Activated naive CD4-positive, alpha-beta T cell treated with anti-CD3 and anti-CD28 coated beads, Interleukin-2, amount 50 U/mL, for 72 hours (primary cell): ENCODE data around the gene KIAA0825. TPM values are rescaled to one million over a fixed set of nuclear protein-coding genes. Genes with fewer than 3 reads are reported as not detected.
A peak's percentile ranks its signal among the peaks of the same experiment; 100 is the strongest.

Experiments
- ATAC-seq, 2 donors: fragments of 150-1000 bp; cut with Tn5 transposase; 2 replicates each; pipeline ENCODE4 v1.10.0; 2021; ENCODE audit warnings: mild to moderate bottlenecking in 2 of 2, moderate library complexity in 2 of 2
- DNase-seq, 2 donors: peaks; one replicate each; pipeline ENCODE4 v3.0.0; 2021 to 2022; ENCODE audit warnings: low spot score in 2 of 2
- H3K27ac Mint-ChIP-seq, 2 donors: one replicate each; pipeline ENCODE4 v1.8.0; 2022; ENCODE audit warnings: mild to moderate bottlenecking in 2 of 2, mixed read lengths in 2 of 2
- H3K36me3 Mint-ChIP-seq, 2 donors: one replicate each; pipeline ENCODE4 v1.8.0; 2022; ENCODE audit warnings: mixed read lengths in 2 of 2
- H3K9me3 Mint-ChIP-seq, 2 donors: one replicate each; pipeline ENCODE4 v1.8.0; 2022; ENCODE audit warnings: mixed read lengths in 2 of 2
- total RNA-seq, 2 donors: library from RNA; stranded (reverse); gene quantifications; one replicate each; pipeline ENCODE4 v1.2.3, GENCODE V29; 2022

KIAA0825 gene
- 1 to 10 TPM in 1 of 2 donors, under 1 TPM in 1; 0.16 to 1.2 TPM for total RNA-seq

DNA sequence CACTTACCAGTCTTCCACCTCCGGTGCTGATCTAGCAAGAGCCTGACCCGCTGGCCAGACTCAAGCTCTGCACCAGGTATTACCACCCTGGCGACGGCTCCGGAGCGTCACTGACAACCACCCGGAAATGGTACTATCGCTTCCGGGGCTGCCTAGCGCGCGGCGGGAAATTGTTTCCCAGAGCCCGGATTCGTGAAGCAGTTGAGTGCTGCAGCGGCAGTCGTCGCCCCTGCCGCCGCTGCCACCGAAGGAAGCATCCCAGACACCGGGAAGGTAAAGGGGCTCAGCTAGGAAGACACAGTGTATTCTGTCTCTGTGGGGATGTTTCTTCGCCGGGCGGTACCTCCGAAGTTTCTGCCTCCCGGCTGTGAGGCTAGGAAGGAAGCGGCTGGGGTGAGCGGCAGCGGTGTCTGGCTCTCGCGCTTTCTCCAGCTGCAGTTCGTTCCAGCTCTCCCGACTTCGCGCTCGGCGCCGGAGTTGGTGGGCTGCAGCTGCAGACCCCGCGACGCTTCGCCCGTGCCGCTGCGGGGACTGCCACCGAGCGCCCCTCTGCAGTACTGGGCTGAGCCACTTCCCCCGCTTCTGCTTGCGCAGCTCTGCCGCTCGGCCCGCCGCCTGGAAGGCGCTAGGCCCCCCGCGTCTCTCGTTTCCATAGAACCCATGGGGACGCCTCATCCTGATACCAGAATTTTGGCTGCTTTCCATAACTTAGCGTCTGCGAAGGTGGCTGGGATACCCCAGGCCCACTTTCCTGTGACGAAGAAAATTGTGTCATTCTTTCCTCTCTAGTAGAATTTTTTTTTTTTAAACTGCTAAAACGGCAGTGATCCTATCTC, at the start of gene KIAA0825, which contains the start of gene SLF1:
TSS of gene KIAA0825 (minus strand) at position 112 of the 836 bp plus-strand sequence. CDS start 81,478 bp downstream, outside the sequence.
TSS of gene SLF1 (plus strand) at position 177 of the 836 bp plus-strand sequence. CDS start 10,142 bp downstream, outside the sequence.
- Mint-ChIP-seq H3K9me3 (no peaks in the 10 kb centered on the region), H3K27ac (peak within 1 kb of the TSS; percentile 85 to 93), H3K36me3 (peaks cover 5 to 18% of the 10 kb centered on the region in 2 donors)
- DNase-seq (peak; percentile 83 to 87), ATAC-seq (peak; percentile 93 to 97)

DNA sequence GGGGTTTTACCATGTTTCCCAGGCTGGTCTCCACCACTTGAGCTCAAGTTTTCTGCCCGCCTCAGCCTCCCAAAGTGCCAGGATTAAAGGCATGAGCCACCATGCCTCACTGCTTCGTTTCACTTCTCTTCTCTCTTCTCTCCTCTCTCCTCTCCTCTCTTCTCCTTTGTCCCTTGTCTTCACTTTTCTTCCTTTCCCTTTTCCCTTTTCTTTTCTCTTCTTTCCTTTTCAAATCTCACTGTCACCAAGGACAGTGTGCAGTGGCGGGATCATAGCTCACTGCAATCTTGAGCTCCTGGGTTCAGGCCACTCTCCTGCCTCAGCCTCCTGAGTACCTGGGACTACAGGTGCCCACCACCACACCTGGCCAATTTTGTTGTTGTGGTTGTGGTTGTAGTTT, 49.5 kb upstream of the KIAA0825 start:
- DNase-seq (no peak), ATAC-seq (no peak)
- peaks cover 0 to 16% of the 10 kb centered on the region in 2 donors for H3K36me3 Mint-ChIP-seq
- no peaks in the 10 kb centered on the region for H3K9me3 Mint-ChIP-seq
- no peak overlapping the region for H3K27ac Mint-ChIP-seq

- Mint-ChIP-seq H3K27ac (no peak overlapping the region), H3K36me3 (peaks cover 38 to 42% of the 10 kb centered on the region in 2 donors), H3K9me3 (peaks cover 23 to 31% of the 10 kb centered on the region in 2 donors)
- DNase-seq = no peak
- ATAC-seq = no peak
These were observed 42.7 kb upstream of the KIAA0825 start for GRCh38 chr5:94661086-94661485.

GRCh38 chr5:94660506-94660905, 42.1 kb upstream of the KIAA0825 start:
- Mint-ChIP-seq H3K9me3 (peaks cover 24 to 35% of the 10 kb centered on the region in 2 donors), H3K36me3 (peaks cover 44 to 48% of the 10 kb centered on the region in 2 donors), H3K27ac (no peak overlapping the region)
- no peak for ATAC-seq
- DNase-seq = no peak

GRCh38 chr5:94658272-94658671, 39.9 kb upstream of the KIAA0825 start:
- peaks cover 24 to 42% of the 10 kb centered on the region in 2 donors for H3K9me3 Mint-ChIP-seq
- H3K27ac Mint-ChIP-seq = no peak overlapping the region
- DNase-seq (no peak), ATAC-seq (no peak)
- H3K36me3 Mint-ChIP-seq = peaks cover 51 to 71% of the 10 kb centered on the region in 2 donors

DNA sequence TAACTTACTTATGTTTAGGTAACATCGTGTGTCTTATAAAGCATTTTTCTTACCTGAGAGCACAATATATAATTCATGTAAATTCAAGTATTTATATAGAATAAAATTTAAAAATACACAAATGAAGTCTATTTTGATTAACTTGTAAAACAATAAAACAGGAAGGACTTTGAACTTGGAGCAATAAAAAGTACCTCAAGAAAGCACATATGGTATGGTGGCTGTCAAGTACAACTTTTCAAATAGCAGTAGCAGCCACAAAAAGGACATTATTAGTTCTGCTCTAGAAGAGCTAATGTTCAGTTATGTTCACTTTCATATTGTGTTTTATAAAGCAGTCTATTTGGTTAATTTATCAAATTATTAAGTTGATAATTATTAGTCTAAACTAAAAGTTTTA, 31.5 kb upstream of the KIAA0825 start:
- Mint-ChIP-seq H3K36me3 (peaks cover 7 to 32% of the 10 kb centered on the region in 2 donors), H3K27ac (no peak overlapping the region), H3K9me3 (peaks cover 0 to under 1% of the 10 kb centered on the region in 2 donors)
- no peak for DNase-seq
- ATAC-seq = no peak

GRCh38 chr5:94646758-94647157, 28.4 kb upstream of the KIAA0825 start:
- H3K36me3 Mint-ChIP-seq = peaks cover 2 to 5% of the 10 kb centered on the region in 2 donors
- no peak overlapping the region for H3K27ac Mint-ChIP-seq
- no peak for ATAC-seq
- no peak for DNase-seq
- no peaks in the 10 kb centered on the region for H3K9me3 Mint-ChIP-seq

GRCh38 chr5:94645053-94645452, 26.6 kb upstream of the KIAA0825 start:
- no peak overlapping the region for H3K27ac Mint-ChIP-seq
- peaks cover 15 to 22% of the 10 kb centered on the region in 2 donors for H3K36me3 Mint-ChIP-seq
- peaks cover 4% of the 10 kb centered on the region in 2 donors for H3K9me3 Mint-ChIP-seq
- ATAC-seq (peak in 1 of 2 donors; percentile 63), DNase-seq (no peak)

GRCh38 chr5:94640176-94640575, 21.8 kb upstream of the KIAA0825 start:
- peaks cover 54 to 64% of the 10 kb centered on the region in 2 donors for H3K36me3 Mint-ChIP-seq
- ATAC-seq (no peak), DNase-seq (no peak)
- peaks cover 21 to 27% of the 10 kb centered on the region in 2 donors for H3K9me3 Mint-ChIP-seq
- H3K27ac Mint-ChIP-seq = no peak overlapping the region

DNA sequence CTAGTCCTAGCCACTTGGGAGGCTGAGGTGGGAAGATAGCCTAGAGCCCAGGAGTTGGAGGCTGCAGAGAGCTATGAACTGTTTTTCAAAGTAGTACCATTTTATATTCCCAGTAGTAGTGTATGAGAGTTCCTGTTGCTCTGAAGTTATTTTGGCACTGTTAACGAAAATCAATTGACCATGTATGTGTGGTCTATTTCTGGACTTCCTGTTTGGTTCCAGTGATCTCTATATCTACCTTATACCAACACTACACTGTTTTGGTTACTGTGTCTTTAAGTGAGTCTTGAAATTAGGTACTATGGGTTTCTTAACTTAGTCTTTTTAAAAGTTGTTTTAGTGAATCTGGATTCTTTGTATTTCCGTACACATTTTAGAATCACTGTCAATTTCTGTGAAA, 13.6 kb upstream of the KIAA0825 start:
- H3K36me3 Mint-ChIP-seq = peaks cover 35 to 50% of the 10 kb centered on the region in 2 donors
- H3K9me3 Mint-ChIP-seq = peaks cover 10 to 14% of the 10 kb centered on the region in 2 donors
- ATAC-seq (no peak), DNase-seq (no peak)
- H3K27ac Mint-ChIP-seq = no peak overlapping the region

GRCh38 chr5:94627191-94627590, 8.8 kb upstream of the KIAA0825 start:
- no peaks in the 10 kb centered on the region for H3K9me3 Mint-ChIP-seq
- H3K27ac Mint-ChIP-seq = no peak overlapping the region
- no peak for DNase-seq
- peaks cover 5 to 23% of the 10 kb centered on the region in 2 donors for H3K36me3 Mint-ChIP-seq
- no peak for ATAC-seq

GRCh38 chr5:94623877-94624276, 5.5 kb upstream of the KIAA0825 start:
- Mint-ChIP-seq H3K27ac (no peak overlapping the region), H3K36me3 (peaks cover 2 to 8% of the 10 kb centered on the region in 2 donors), H3K9me3 (no peaks in the 10 kb centered on the region)
- DNase-seq = no peak
- ATAC-seq = no peak

DNA sequence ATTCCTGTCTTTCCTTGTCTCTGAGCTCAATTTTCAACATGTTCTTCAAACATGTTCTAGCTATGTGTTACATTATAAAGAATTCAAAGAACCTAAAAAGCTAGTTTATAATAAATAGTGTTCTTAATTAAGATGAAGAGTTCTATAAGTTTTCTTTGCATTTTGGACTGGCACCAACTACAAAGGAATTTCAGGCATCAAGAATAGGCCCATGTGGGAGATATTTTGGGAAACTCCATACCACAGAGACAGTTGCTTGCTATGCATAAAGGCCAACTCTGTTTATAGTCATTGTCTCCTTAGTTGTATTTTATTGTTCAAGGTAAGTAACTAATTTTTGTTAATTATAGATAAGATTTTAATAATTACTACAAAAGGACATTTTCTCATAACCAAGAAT, 4.6 kb upstream of the KIAA0825 start:
- ATAC-seq (no peak), DNase-seq (no peak)
- H3K9me3 Mint-ChIP-seq = no peaks in the 10 kb centered on the region
- peaks cover 1 to 14% of the 10 kb centered on the region in 2 donors for H3K36me3 Mint-ChIP-seq
- no peak overlapping the region for H3K27ac Mint-ChIP-seq

DNA sequence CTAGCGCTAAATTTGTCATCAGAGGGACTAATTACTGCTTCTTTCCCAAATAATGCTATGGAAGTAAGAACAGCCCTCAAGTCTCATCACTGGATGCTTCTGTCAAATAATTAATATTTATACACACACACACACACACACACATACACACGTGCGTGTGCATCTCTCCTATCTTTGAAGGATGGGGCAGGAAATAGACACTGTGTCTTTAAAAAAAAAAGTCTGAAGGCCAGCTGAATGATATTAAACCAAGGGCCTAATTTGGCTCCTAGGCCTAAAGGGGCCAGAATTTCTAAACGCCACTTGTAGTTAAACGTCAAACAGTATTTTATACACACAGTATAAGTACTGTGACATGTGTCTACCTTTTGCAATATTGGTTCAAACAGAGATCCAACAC, 3.4 kb upstream of the KIAA0825 start:
- ATAC-seq = no peak
- DNase-seq = no peak
- H3K9me3 Mint-ChIP-seq = no peaks in the 10 kb centered on the region
- H3K27ac Mint-ChIP-seq = no peak overlapping the region
- H3K36me3 Mint-ChIP-seq = peaks cover 5 to 18% of the 10 kb centered on the region in 2 donors

DNA sequence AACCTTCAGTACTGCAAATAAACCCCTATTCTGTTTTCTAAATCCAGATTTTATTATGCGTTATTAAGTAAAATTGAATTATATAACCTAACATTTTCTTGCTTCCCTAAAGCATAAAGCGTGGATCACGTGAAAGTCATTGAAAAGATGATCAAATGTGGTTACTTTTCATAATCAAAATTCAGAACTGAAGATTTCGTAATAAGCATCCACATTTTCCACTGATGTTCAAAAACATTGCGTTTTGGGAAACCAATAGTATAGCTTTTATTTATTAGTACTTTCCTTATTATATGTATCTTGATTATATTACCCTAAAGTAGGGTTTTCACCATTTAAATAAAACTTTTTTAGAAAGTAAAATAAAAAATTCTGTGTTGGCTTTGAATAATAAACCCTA, 1.9 kb upstream of the KIAA0825 start:
- H3K36me3 Mint-ChIP-seq = peaks cover 5 to 18% of the 10 kb centered on the region in 2 donors

GRCh38 chr5:94618029-94618492, 343 bp downstream of the KIAA0825 start:
- DNase-seq (no peak), ATAC-seq (peak; percentile 47 to 53)
- Mint-ChIP-seq H3K27ac (peak overlapping the region; percentile 85 to 93), H3K36me3 (peaks cover 5 to 18% of the 10 kb centered on the region in 2 donors), H3K9me3 (no peaks in the 10 kb centered on the region)

More for the DNA sequence above, 1.9 kb upstream of the KIAA0825 start:
- no peak for ATAC-seq
- no peaks in the 10 kb centered on the region for H3K9me3 Mint-ChIP-seq
- peak overlapping the region in 1 of 2 donors; percentile 85 for H3K27ac Mint-ChIP-seq
- DNase-seq = no peak

DNA sequence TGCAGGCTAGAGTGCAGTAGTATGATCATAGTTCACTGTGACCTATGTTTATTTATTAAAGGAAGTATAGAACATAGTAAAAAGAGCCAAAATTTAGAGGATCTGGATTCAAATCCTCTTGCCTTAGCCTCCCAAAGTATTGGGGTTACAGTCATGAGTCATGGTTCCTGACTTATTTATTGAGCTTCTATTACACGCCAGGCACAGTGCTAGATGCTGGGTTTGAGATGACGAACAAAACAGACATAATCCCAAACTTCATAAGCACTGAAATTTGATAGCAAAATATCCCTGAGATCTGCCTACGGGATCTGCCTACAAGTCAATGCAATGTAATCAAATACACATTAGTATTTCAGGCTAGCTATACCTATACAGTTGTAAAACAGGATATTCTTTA, 2.5 kb downstream of the KIAA0825 start:
- Mint-ChIP-seq H3K9me3 (no peaks in the 10 kb centered on the region), H3K27ac (no peak overlapping the region), H3K36me3 (peaks cover 5 to 18% of the 10 kb centered on the region in 2 donors)
- ATAC-seq (no peak), DNase-seq (no peak)
